ENCODE results near the gene STAT6. TPM values are rescaled to one million over a fixed set of nuclear protein-coding genes. Genes with fewer than 3 reads are reported as not detected.

The STAT6 gene, protein sequence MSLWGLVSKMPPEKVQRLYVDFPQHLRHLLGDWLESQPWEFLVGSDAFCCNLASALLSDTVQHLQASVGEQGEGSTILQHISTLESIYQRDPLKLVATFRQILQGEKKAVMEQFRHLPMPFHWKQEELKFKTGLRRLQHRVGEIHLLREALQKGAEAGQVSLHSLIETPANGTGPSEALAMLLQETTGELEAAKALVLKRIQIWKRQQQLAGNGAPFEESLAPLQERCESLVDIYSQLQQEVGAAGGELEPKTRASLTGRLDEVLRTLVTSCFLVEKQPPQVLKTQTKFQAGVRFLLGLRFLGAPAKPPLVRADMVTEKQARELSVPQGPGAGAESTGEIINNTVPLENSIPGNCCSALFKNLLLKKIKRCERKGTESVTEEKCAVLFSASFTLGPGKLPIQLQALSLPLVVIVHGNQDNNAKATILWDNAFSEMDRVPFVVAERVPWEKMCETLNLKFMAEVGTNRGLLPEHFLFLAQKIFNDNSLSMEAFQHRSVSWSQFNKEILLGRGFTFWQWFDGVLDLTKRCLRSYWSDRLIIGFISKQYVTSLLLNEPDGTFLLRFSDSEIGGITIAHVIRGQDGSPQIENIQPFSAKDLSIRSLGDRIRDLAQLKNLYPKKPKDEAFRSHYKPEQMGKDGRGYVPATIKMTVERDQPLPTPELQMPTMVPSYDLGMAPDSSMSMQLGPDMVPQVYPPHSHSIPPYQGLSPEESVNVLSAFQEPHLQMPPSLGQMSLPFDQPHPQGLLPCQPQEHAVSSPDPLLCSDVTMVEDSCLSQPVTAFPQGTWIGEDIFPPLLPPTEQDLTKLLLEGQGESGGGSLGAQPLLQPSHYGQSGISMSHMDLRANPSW
- total RNA-seq = 100 to 1,000 TPM; 127 to 128 TPM

DNA sequence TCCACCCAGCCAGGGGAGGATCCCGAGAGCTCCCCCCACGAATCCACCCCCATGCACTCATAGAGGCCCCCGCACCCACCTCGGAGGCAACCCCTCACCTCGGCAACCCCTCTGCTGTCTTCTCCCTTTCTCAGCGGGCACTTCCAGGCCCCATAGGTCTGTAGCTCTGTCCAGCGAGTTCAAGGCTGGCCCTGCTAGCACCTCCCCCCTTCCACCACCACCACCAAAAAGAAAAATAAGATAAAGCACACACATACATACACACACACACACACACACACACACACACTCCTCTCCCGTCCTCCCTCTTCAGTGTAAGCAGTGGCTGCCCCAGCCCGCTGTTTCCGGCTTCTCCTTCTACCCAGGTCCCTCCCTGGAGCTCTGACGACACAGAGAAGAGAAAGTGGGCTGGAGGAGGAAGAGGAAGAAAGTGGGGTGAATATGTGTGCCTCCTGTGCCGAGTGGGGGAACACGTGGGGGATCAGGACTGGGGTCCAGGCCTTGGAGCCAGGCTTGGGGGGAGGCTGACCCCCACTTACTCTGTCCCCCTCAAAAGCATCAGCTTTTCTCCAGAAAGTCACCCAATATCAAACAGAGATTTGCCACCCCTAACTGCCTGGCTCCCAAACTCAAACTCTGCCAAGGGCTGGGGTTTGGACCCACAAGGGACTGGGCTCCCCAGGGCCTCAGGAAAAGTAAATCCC lies at the start of gene STAT6:
TSS of gene STAT6 (minus strand) at position 332 of the 704 bp plus-strand sequence. CDS start 3,084 bp downstream, outside the sequence.
- CTCF ChIA-PET = interaction anchor here (0.7 to 6.1 kb wide), 32 partner anchors 8 to 1020 kb away, joined by 3 to 230 read pairs (median 8); partner anchors contain the start of genes LRP1, NAB2, NEMP1 and PRIM1
- Mint-ChIP-seq H3K4me3 (peak within 1 kb of the TSS; percentile 92), H3K4me1 (peaks cover 42% of the 10 kb centered on the region), H3K9me3 (no peaks in the 10 kb centered on the region), H3K27me3 (peaks cover 4% of the 10 kb centered on the region), H3K36me3 (ENCODE audit: low read depth) (peaks cover 18% of the 10 kb centered on the region), H3K27ac (peak within 1 kb of the TSS; percentile 92)
- DNase-seq = peak; percentile 91
- POLR2A ChIA-PET = interaction anchor here (0.6 to 8.0 kb wide), 38 partner anchors 9 to 751 kb away, joined by 3 to 247 read pairs (median 6); partner anchors contain the start of genes LRP1, NAB2, NACA and NEMP1

DNA sequence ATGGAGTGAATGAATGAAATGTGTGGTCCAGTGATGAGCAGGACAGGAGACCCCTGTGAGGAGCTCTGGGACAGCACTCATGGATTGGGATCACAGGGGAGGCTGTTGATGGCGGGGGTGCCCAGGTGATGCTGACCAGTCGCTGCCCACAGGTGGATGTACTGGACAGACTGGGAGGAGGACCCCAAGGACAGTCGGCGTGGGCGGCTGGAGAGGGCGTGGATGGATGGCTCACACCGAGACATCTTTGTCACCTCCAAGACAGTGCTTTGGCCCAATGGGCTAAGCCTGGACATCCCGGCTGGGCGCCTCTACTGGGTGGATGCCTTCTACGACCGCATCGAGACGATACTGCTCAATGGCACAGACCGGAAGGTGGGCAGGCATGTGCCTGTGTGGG lies 49.6 kb upstream of the STAT6 start:
- H3K27ac Mint-ChIP-seq = no peak overlapping the region
- peaks cover 10% of the 10 kb centered on the region for H3K4me1 Mint-ChIP-seq
- H3K4me3 Mint-ChIP-seq = no peak overlapping the region
- POLR2A ChIA-PET = no interaction called here
- H3K36me3 Mint-ChIP-seq (ENCODE audit: low read depth) = no peaks in the 10 kb centered on the region
- DNase-seq = no peak
- CTCF ChIA-PET = no interaction called here
- no peaks in the 10 kb centered on the region for H3K27me3 Mint-ChIP-seq
- no peaks in the 10 kb centered on the region for H3K9me3 Mint-ChIP-seq

DNA sequence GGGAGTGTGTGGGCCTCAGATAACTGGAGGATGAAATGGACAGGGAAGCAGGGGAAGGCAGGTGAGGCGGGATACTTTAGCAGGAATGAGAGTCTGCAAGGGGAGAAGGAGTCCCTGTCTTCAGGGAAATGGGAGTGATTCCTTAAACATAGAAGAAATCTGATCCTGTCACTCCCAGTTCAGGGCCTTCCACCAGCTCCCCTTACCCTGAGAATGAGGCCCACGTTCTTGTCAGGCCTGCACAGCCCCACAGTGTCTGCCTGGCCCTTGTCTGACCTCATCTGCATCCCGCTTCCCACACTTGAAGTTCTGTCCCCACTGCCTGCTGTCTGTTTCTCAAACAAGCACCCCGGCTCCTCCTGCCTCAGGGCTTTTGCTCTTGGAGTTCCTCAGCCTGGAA lies 48.9 kb upstream of the STAT6 start:
- ChIA-PET CTCF (no interaction called here), POLR2A (no interaction called here)

DNA sequence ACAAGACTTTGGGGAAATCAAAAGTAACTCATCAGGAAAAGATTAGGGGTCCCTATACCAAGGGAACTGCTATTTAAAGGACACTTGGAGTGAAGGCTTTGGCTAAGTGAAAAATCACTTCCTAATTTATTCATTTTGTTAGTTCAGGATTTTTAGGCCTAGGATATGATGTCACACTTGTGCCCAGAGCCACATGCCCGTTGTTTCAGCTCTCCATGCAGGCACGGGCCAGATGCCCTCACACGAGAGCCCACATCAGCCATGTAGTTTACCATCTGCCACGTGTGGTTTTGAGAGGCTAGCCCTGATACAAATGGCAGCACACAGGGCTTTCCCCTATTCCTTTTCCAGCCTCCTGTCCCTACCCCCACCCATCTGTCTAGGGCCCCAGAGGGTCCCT lies 48.1 kb upstream of the STAT6 start:
- Mint-ChIP-seq H3K4me1 (peaks cover 10% of the 10 kb centered on the region), H3K9me3 (no peaks in the 10 kb centered on the region), H3K36me3 (ENCODE audit: low read depth) (no peaks in the 10 kb centered on the region), H3K4me3 (no peak overlapping the region), H3K27ac (no peak overlapping the region), H3K27me3 (no peaks in the 10 kb centered on the region)
- no peak for DNase-seq
- ChIA-PET CTCF (interaction anchor here (2.1 kb wide), 1 partner anchor 35 kb away, joined by 6 read pairs; no protein-coding TSS in a partner anchor), POLR2A (interaction anchor here (1.0 kb wide), 1 partner anchor 271 kb away, joined by 3 read pairs; no protein-coding TSS in a partner anchor)

More for the DNA sequence above, 48.9 kb upstream of the STAT6 start:
- no peak overlapping the region for H3K4me3 Mint-ChIP-seq
- no peak overlapping the region for H3K27ac Mint-ChIP-seq
- H3K9me3 Mint-ChIP-seq = no peaks in the 10 kb centered on the region
- peaks cover 10% of the 10 kb centered on the region for H3K4me1 Mint-ChIP-seq
- H3K27me3 Mint-ChIP-seq = no peaks in the 10 kb centered on the region
- H3K36me3 Mint-ChIP-seq (ENCODE audit: low read depth) = no peaks in the 10 kb centered on the region
- DNase-seq = no peak

DNA sequence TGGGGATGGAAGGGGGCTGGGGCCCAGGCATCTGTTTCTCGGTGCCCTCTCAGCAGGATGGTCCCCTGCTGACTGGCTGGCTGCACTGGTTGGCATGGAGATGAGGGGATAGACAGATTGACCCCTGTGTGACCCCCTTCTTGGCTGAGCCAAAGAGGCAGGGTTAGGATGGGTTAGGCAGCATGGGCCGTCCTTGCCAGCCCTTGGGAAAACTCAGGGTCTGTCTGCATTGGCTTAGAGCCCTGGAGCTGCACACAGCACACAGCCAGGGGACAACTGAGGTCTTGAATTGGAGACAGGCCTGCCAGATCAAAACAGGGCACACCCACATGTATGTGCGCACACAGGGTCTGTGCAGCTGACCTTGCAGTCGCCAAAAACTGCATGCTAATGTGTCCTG lies 47.5 kb upstream of the STAT6 start:
- DNase-seq = no peak
- no peak overlapping the region for H3K4me3 Mint-ChIP-seq
- no peaks in the 10 kb centered on the region for H3K9me3 Mint-ChIP-seq
- POLR2A ChIA-PET = interaction anchor here (1.0 kb wide), 1 partner anchor 271 kb away, joined by 3 read pairs; no protein-coding TSS in a partner anchor
- CTCF ChIA-PET = interaction anchor here (2.1 kb wide), 1 partner anchor 34 kb away, joined by 6 read pairs; no protein-coding TSS in a partner anchor
- H3K4me1 Mint-ChIP-seq = peaks cover 10% of the 10 kb centered on the region
- H3K27me3 Mint-ChIP-seq = no peaks in the 10 kb centered on the region
- no peaks in the 10 kb centered on the region for H3K36me3 Mint-ChIP-seq (ENCODE audit: low read depth)
- H3K27ac Mint-ChIP-seq = no peak overlapping the region

DNA sequence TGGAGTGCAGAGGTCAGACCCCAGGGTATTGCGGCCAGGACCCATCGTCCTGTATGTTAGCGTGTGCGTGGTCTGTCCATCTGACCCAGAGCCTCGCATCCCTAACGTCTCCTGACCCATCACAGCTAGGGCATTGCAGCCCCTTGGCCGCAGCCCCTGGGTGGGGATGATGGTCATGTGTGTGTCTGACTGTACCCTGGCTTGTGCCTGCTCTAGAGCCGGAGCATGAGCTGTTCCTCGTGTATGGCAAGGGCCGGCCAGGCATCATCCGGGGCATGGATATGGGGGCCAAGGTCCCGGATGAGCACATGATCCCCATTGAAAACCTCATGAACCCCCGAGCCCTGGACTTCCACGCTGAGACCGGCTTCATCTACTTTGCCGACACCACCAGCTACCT lies 47.0 kb upstream of the STAT6 start:
- no peak overlapping the region for H3K27ac Mint-ChIP-seq
- no peaks in the 10 kb centered on the region for H3K9me3 Mint-ChIP-seq
- peaks cover 10% of the 10 kb centered on the region for H3K4me1 Mint-ChIP-seq
- no peaks in the 10 kb centered on the region for H3K36me3 Mint-ChIP-seq (ENCODE audit: low read depth)
- ChIA-PET POLR2A (no interaction called here), CTCF (interaction anchor here (1.0 to 2.1 kb wide), 2 partner anchors 31 to 34 kb away, joined by 4 to 6 read pairs; no protein-coding TSS in a partner anchor)
- DNase-seq = no peak
- H3K27me3 Mint-ChIP-seq = no peaks in the 10 kb centered on the region
- no peak overlapping the region for H3K4me3 Mint-ChIP-seq

DNA sequence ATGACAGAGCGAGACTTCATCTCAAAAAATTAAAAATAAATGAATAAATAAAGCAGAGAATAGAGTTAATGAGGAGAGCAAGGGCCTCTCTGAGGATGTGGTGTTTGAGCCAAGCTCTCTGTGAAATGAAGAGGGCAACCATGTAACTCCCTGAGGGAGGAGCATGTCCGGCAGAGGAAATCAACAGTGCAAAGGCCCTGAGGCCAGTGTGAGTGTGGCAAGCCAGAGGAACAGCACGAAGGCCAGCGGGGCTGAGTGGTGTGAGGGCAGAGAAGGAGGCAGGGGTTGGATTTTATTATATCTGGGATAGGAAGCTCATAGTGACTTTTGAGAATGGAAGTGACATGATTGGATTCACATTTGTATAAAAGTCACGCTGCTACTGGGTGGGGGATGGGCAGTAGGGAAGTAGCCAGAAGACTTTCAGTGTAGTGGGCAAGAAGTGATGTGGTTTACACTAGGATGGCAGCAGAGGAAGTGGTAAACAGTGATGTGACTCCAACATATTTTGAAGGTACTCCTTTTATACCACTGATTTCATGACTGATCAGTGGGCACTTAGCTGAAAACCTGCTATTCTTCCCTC lies 46.5 kb upstream of the STAT6 start:
- Mint-ChIP-seq H3K4me3 (no peak overlapping the region), H3K27me3 (no peaks in the 10 kb centered on the region), H3K36me3 (ENCODE audit: low read depth) (no peaks in the 10 kb centered on the region), H3K27ac (no peak overlapping the region), H3K4me1 (peaks cover 10% of the 10 kb centered on the region), H3K9me3 (no peaks in the 10 kb centered on the region)
- CTCF ChIA-PET = interaction anchor here (1.0 to 2.1 kb wide), 2 partner anchors 31 to 33 kb away, joined by 4 to 6 read pairs; no protein-coding TSS in a partner anchor
- DNase-seq = no peak
- POLR2A ChIA-PET = no interaction called here

DNA sequence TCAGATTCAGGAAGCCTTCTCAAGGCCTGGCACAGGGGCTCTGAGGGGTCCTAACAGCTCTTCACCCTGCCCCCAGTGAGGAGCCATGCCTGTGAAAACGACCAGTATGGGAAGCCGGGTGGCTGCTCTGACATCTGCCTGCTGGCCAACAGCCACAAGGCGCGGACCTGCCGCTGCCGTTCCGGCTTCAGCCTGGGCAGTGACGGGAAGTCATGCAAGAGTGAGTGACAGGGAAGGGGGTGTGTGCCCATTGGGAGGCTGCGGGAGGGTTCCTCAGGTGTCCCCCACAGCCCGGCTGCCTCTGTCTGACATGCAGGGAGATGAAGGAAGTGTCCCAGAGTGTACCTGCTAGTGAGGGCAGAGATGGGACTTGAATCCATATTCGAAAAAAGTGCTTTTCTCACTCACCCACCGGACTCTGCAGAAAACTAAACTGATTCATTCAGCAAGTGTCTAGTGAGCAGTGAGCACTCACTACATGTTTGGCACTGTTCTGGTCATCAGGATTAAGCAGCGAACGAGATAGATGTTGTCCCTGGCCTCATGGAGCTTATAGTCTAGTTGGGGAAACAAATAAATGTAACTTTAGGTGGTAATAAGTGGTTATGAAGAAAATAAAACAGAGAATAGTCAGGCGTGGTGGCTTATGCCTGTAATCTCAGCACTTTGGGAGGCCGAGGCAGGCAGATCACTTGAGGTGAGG lies 45.7 kb upstream of the STAT6 start:
- H3K27ac Mint-ChIP-seq = no peak overlapping the region
- DNase-seq = no peak
- H3K27me3 Mint-ChIP-seq = no peaks in the 10 kb centered on the region
- peaks cover 10% of the 10 kb centered on the region for H3K4me1 Mint-ChIP-seq
- no peaks in the 10 kb centered on the region for H3K36me3 Mint-ChIP-seq (ENCODE audit: low read depth)
- ChIA-PET POLR2A (no interaction called here), CTCF (interaction anchor here (1.0 to 2.1 kb wide), 2 partner anchors 30 to 33 kb away, joined by 4 to 6 read pairs; no protein-coding TSS in a partner anchor)
- no peaks in the 10 kb centered on the region for H3K9me3 Mint-ChIP-seq
- H3K4me3 Mint-ChIP-seq = no peak overlapping the region

DNA sequence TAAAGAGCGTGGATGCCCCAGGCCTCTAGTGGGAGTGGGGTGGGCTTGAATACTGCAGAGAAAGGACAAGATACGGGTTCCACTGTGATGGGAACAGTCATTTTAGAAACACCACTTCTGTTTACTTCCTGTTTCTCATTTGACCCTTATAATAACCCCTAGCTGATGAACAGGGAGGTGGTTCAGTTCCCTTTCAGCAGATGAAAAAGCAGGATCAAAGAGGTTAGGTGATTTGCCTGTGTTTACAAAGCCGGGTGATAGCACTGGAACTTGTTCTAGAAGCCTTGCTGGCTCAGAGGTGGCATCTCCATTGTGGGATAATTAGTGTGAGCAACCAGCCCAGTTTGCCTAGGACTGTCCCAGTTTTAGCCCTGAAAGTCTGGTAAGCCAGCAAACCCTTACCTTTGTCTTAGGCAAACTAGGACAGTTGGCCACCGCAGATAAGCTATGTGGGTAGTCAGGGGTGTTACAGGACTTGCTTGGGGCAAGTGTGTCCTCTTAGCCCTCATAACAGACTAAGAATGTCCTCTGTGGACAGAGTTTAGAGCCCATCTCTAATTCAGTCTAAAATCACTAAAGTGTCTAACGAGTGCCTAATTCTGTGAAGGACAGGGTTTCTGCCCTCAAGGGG lies 43.8 kb upstream of the STAT6 start:
- ChIA-PET CTCF (interaction anchor here (1.3 kb wide), 1 partner anchor 28 kb away, joined by 3 read pairs; no protein-coding TSS in a partner anchor), POLR2A (no interaction called here)
- no peak overlapping the region for H3K4me3 Mint-ChIP-seq
- H3K4me1 Mint-ChIP-seq = peaks cover 10% of the 10 kb centered on the region
- H3K9me3 Mint-ChIP-seq = no peaks in the 10 kb centered on the region
- H3K36me3 Mint-ChIP-seq (ENCODE audit: low read depth) = no peaks in the 10 kb centered on the region
- H3K27ac Mint-ChIP-seq = no peak overlapping the region
- no peak for DNase-seq
- no peaks in the 10 kb centered on the region for H3K27me3 Mint-ChIP-seq

DNA sequence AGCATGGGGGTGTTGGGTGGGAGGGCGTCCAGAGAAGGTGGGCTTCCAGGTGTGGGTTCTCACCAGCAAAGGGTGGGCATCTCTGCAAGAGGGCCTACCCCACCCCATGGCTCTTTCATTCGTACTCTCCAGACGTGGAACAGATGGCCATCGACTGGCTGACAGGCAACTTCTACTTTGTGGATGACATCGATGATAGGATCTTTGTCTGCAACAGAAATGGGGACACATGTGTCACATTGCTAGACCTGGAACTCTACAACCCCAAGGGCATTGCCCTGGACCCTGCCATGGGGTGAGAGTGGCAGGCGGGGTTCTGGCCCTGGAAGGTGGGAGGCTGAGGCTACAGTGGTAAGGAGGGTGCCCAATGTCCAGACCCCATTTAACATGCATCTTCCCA lies 42.9 kb upstream of the STAT6 start:
- Mint-ChIP-seq H3K4me3 (no peak overlapping the region), H3K9me3 (no peaks in the 10 kb centered on the region), H3K27me3 (no peaks in the 10 kb centered on the region), H3K27ac (no peak overlapping the region), H3K4me1 (peaks cover 10% of the 10 kb centered on the region), H3K36me3 (ENCODE audit: low read depth) (no peaks in the 10 kb centered on the region)
- no peak for DNase-seq
- ChIA-PET CTCF (no interaction called here), POLR2A (no interaction called here)

DNA sequence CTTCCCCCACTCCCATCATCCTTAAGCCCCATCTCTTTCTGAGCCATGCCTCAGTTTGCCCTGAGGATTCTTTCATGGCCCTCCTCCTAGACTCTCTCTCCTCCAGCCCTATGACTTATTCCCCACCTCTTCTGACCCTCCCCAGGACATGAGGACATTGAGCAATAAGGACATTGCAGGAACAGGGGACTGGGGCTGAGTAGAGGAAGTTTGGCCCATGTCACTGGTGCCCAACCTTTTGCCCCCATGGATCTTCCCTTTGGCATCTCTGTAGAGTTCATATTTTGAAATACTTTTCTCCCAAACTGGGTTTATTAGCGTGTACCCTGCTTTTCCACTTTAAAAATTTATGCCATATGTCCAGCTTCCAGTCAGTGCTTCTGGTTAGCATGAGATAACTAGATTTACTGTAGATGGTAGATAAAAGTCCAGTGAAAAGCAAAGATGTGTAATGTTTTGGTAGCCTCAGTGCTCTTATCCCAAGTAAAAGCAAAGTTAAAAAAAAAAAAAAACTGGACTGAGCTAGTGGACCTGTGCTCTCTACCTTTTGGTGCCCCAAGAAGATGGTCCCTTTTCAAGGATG lies 42.3 kb upstream of the STAT6 start:
- Mint-ChIP-seq H3K4me1 (peaks cover 10% of the 10 kb centered on the region), H3K27me3 (no peaks in the 10 kb centered on the region), H3K36me3 (ENCODE audit: low read depth) (no peaks in the 10 kb centered on the region), H3K4me3 (no peak overlapping the region), H3K9me3 (no peaks in the 10 kb centered on the region), H3K27ac (no peak overlapping the region)
- ChIA-PET CTCF (interaction anchor here (0.9 kb wide), 1 partner anchor 29 kb away, joined by 3 read pairs; no protein-coding TSS in a partner anchor), POLR2A (no interaction called here)
- DNase-seq = no peak

Data from activated CD4-positive, alpha-beta memory T cell treated with anti-CD3 and anti-CD28 coated beads, Interleukin-2, amount 10 ng/mL, durations not matched to agents 7 days and 5 days (primary cell).